ENCODE measurements around the gene L3MBTL4. TPM values are rescaled to one million over a fixed set of nuclear protein-coding genes. Genes with fewer than 3 reads are reported as not detected.

The L3MBTL4 gene
- total RNA-seq, 2 experiments from 2014 or later = 0.19 to 0.47 TPM

DNA sequence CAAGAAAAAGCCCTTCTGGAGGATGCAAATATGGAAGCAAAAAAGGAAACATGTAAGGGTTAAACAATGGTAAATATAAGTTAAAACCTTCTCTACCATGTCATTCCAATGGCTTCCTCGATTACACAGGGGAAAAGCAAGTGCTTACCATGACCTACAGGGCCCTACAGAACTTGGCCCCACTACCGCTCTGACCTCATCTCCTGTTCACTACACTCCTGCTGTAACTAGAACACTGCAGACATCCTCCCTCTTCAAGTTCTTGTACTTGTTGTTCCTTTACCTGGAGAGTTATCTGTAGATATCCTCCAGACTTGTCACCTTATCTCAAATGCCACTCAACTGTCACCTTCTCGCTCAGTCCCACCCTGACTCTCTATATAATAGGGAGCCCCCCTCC is 194.6 kb downstream of the L3MBTL4 start:
- Histone ChIP-seq H3K27me3 (ENCODE audit: control insufficient read depth in 1 of 2, insufficient read depth in 2 of 2, low read length in 2 of 2) (no peaks in the 10 kb centered on the region), H3K27ac (ENCODE audit: low read depth in 1 of 2, low read length in 2 of 2) (no peak overlapping the region), H3K9me3 (ENCODE audit: control insufficient read depth in 1 of 2, insufficient read depth in 1 of 2, low read length in 2 of 2) (peaks cover 3 to 7% of the 10 kb centered on the region in 2 experiments), H3K4me3 (ENCODE audit: low read length) (no peak overlapping the region), H3K4me1 (ENCODE audit: insufficient read depth, low read length) (no peaks in the 10 kb centered on the region), H3K36me3 (ENCODE audit: insufficient read depth, low read length) (no peaks in the 10 kb centered on the region)
- Mint-ChIP-seq H3K27me3 (no peaks in the 10 kb centered on the region), H3K4me3 (no peak overlapping the region), H3K9me3 (peaks cover 7% of the 10 kb centered on the region), H3K4me1 (ENCODE audit: low read depth) (no peaks in the 10 kb centered on the region), H3K36me3 (ENCODE audit: low read depth) (no peaks in the 10 kb centered on the region), H3K27ac (no peak overlapping the region)
- TF ChIP-seq CTCF (IDR thresholded peaks at IDR 0.05) = no peak
- ChIA-PET POLR2A (no interaction called here), CTCF (no interaction called here)
- DNase-seq (no peak), ATAC-seq (ENCODE audit: poor library complexity) (no peak)
- intact Hi-C loops (cut with DNase I, micrococcal nuclease) = no loop called here

DNA sequence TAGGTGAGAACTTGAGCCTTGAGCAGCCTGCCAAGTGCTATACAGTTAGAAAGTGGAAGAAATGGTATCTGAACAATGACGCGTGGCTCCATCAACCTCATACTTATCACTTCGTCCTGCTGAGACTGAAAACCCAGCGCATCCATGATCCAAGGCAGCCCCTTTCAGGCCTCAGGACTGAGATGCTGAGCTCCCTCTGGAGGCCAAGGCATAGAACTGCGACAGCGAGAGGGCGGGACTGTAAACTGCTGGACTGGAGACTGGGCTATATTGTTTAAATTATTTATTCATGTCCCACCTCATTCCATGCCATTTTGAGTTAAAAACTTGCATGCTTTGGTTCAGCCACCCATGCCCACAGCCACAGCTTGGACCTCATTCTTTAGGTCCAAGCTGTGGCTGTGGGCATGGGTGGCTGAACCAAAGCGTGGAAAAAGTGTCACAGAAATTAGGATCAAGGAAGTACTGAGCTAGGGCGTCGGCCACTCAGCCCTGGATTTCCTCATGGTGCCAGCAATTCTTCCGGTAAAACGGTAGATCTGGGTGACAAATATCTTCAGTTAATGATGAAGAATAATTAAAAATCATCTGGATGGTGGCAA is 195.5 kb downstream of the L3MBTL4 start:
- Histone ChIP-seq H3K36me3 (ENCODE audit: insufficient read depth, low read length) (no peaks in the 10 kb centered on the region), H3K4me3 (ENCODE audit: low read length) (no peak overlapping the region), H3K4me1 (ENCODE audit: insufficient read depth, low read length) (no peaks in the 10 kb centered on the region), H3K9me3 (ENCODE audit: control insufficient read depth in 1 of 2, insufficient read depth in 1 of 2, low read length in 2 of 2) (peaks cover 0 to 7% of the 10 kb centered on the region in 2 experiments), H3K27me3 (ENCODE audit: control insufficient read depth in 1 of 2, insufficient read depth in 2 of 2, low read length in 2 of 2) (no peaks in the 10 kb centered on the region), H3K27ac (ENCODE audit: low read depth in 1 of 2, low read length in 2 of 2) (no peak overlapping the region)
- no peaks in the 10 kb centered on the region for H3K36me3 Mint-ChIP-seq (ENCODE audit: low read depth)
- intact Hi-C loops (cut with DNase I, micrococcal nuclease) = no loop called here
- ChIA-PET POLR2A (no interaction called here), CTCF (no interaction called here)
- H3K4me1 Mint-ChIP-seq (ENCODE audit: low read depth) = no peaks in the 10 kb centered on the region
- ATAC-seq (ENCODE audit: poor library complexity) (no peak), DNase-seq (no peak)
- H3K27me3 Mint-ChIP-seq = no peaks in the 10 kb centered on the region
- no peak for TF ChIP-seq CTCF (IDR thresholded peaks at IDR 0.05)
- no peak overlapping the region for H3K4me3 Mint-ChIP-seq
- H3K27ac Mint-ChIP-seq = no peak overlapping the region
- no peaks in the 10 kb centered on the region for H3K9me3 Mint-ChIP-seq

DNA sequence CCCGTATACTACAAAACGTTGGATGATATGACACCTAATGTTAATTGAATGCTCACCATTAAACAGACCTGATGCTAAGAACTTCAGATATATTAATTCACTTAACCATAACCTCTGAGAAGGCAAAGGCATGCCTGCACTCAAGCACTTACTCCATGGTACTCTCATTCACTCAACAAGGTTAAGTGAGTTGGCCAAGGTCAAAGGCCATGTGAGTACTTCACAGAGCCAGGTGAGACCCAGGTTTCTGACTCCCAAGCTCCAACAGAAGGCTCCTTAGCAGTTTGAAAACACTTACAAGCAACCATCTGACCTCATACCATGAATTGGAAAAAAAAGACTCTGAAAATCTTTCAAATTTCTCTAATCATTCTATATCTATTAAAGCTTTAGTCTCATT is 198.8 kb downstream of the L3MBTL4 start:
- CTCF ChIA-PET = no interaction called here
- no peaks in the 10 kb centered on the region for H3K27me3 ChIP-seq (ENCODE audit: control insufficient read depth in 1 of 2, insufficient read depth in 2 of 2, low read length in 2 of 2)
- no peak overlapping the region for H3K4me3 ChIP-seq (ENCODE audit: low read length)
- no peaks in the 10 kb centered on the region for H3K36me3 ChIP-seq (ENCODE audit: insufficient read depth, low read length)
- POLR2A ChIA-PET = no interaction called here
- no peak overlapping the region for H3K4me3 Mint-ChIP-seq
- intact Hi-C loops (cut with DNase I, micrococcal nuclease) = no loop called here
- no peaks in the 10 kb centered on the region for H3K4me1 Mint-ChIP-seq (ENCODE audit: low read depth)
- TF ChIP-seq CTCF (IDR thresholded peaks at IDR 0.05) = no peak
- H3K27ac ChIP-seq (ENCODE audit: low read depth in 1 of 2, low read length in 2 of 2) = no peak overlapping the region
- no peaks in the 10 kb centered on the region for H3K36me3 Mint-ChIP-seq (ENCODE audit: low read depth)
- H3K9me3 ChIP-seq (ENCODE audit: control insufficient read depth in 1 of 2, insufficient read depth in 1 of 2, low read length in 2 of 2) = peaks cover 0 to 7% of the 10 kb centered on the region in 2 experiments
- no peaks in the 10 kb centered on the region for H3K4me1 ChIP-seq (ENCODE audit: insufficient read depth, low read length)
- H3K27me3 Mint-ChIP-seq = no peaks in the 10 kb centered on the region
- DNase-seq (no peak), ATAC-seq (ENCODE audit: poor library complexity) (no peak)
- H3K27ac Mint-ChIP-seq = no peak overlapping the region
- H3K9me3 Mint-ChIP-seq = no peaks in the 10 kb centered on the region
